ENCODE measurements around the gene TMEM222.
"Not testable (repeated sequence)": the region's sequence is repeated elsewhere in the genome, so short reads cannot be mapped to it uniquely, and the experiment has no call there.

TMEM222 gene, protein sequence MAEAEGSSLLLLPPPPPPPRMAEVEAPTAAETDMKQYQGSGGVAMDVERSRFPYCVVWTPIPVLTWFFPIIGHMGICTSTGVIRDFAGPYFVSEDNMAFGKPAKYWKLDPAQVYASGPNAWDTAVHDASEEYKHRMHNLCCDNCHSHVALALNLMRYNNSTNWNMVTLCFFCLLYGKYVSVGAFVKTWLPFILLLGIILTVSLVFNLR

DNA sequence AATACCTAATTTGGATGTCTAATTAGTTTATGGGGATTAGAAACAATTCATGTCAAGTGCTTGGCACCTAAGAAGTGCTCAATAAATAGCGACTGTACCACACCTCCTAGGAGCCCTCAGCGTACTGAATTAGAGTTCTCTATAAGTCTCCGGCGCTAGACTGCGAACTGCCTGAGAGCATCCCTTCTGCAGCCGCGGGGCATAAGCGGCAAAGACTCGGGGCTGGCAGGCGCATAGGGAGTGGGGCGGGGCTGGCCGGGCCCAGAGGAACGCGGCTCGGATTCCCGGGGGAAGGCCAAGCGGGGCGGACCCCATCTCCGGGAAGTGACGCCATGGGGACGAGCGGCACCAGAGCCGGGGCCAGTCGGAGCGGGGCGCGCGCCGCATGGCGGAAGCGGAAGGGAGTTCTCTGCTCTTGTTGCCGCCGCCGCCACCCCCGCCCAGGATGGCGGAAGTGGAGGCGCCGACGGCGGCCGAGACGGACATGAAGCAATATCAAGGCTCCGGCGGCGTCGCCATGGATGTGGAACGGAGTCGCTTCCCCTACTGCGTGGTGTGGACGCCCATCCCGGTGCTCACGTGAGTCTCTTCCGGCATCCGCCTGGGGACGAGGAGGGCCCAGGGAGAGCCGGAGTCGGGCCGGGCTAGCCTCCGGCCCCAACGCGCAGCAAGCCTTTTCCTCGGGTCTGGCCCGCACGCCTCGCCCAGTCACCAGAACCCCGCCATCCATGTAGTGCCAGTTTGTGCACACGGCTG lies at the start of gene TMEM222:
TSS of gene TMEM222 (plus strand) at position 351 of the 756 bp plus-strand sequence. CDS start at position 386, 35 bp downstream.
- DNase-seq (ENCODE audit: low read depth in 2 of 3, low spot score in 1 of 3): peak; percentile 92 to 97 (median 96)

DNA sequence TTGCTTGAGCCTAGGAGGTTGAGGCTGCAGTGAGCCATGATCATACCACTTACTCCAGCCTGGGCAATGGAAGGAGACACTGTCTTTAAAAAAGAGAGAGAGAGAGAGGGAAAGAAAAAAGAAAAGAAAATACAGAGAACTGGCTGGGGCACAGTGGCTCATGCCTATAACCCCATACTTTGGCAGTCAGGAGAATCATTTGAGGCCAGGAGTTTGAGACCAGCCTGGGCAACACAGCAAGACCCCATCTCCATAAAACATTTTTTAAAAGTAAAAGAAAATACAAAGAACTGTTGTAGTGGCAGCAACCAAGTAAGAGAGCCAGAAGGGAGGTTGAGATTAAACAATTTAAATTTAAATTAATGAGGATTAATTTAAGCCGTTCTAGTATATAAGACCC lies 47.8 kb upstream of the TMEM222 start:
- DNase-seq (ENCODE audit: low read depth in 2 of 3, low spot score in 1 of 3): no peak

DNA sequence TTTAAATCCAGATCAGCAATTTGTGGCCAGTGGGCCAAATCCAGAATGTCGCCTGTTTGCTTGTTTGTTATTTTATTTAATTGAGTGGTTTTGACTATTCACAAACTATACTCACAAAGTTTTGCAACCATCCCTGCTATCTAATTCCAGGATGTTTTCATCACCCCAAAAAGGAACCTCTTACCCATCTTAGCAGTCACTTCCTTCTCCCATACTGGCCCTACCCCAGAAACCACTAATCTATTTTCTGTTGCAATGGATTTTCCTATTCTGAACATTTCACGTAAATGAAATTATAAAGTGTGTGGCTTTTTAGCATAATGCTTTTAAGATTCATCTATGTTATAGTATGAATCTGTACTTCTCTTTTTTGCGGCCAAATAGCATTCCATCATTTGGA lies 46.3 kb upstream of the TMEM222 start:
- DNase-seq (ENCODE audit: low read depth in 2 of 3, low spot score in 1 of 3): no peak

DNA sequence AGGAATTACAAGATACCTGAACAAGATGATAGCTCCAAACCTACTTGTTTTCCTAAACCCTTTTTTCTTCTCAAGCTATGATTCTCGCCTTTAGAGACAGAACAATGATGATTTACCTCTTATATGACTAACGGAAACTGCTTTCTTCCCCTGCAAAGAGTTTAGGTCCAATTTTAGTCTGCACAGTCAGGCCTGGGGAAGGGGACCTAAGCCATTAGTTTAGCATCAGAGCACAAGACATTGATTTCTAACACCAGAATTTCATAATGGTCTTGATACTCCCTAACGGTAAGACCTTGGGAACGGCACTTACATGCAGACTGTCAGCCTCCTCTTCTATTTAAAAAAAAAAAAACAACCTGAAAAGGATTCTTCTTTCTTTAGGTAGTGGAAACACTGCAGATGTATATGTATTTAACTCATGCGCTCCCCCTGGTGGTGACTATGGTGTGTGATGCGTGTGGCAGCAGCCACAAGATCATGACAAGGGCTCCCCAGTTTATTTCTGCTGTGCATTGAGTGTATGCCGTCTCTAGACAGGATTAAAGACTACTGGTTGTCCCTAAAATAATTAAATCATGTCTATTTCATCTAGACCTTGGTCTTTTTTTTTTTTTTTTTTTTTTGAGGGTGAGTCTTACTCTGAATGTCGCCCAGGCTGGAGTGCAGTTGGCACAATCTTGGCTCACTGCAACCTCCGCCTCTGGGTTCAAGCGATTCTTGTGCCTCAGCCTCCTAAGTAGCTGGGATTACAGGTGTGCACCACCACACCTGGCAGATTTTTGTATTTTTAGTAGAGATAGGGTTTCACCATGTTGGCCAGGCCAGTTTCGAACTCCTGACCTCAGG lies 37.3 kb upstream of the TMEM222 start:
- DNase-seq (ENCODE audit: low read depth in 2 of 3, low spot score in 1 of 3): peak; percentile 73 to 93 (median 79)

DNA sequence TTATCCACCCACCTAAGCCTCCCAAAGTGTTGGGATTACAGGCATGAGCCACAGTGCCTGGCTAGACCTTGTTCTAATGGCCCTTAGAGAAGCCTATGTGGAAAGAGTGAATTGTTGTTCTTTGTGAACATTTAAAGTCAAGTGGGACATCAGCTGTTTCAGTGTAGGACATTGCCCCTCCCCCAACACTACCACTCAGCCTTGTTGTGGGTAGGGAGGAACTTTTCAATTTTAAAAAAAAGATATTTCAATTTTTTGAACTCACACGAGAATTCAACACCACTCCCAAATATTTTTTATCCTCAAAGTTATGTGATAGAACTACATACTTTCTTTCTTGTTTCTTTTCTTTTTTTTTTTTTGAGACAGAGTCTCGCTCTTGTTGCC lies 36.7 kb upstream of the TMEM222 start:
- no peak for DNase-seq (ENCODE audit: low read depth in 2 of 3, low spot score in 1 of 3)

DNA sequence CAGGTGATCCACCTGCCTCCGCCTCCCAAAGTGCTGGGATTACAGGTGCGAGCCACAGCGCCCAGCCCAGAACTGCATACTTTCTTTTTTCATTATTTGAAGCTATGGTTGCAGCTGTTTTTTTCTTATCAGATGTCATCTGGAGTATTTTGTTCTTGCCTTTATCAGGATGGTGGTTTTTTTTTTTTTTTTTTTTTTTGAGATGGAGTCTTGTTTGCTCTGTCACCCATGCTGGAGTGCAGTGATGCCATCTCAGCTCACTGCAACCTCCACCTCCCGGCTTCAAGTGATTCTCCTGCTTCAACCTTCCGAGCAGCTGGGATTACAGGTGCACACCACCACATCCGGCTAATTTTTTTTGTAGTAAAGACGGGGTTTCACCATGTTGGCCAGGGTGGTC lies 36.1 kb upstream of the TMEM222 start:
- DNase-seq (ENCODE audit: low read depth in 2 of 3, low spot score in 1 of 3): not testable (repeated sequence)

DNA sequence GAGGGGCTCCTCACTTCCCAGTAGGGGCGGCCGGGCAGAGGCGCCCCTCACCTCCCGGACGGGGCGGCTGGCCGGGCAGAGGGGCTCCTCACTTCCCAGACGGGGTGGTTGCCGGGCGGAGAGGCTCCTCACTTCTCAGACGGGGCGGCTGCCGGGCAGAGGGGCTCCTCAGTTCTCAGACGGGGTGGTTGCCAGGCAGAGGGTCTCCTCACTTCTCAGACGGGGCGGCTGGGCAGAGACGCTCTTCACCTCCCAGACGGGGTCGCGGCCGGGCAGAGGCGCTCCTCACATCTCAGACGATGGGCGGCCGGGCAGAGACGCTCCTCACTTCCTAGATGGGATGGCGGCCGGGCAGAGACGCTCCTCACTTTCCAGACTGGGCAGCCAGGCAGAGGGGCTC lies 32.8 kb upstream of the TMEM222 start:
- not testable (repeated sequence) for DNase-seq (ENCODE audit: low read depth in 2 of 3, low spot score in 1 of 3)

DNA sequence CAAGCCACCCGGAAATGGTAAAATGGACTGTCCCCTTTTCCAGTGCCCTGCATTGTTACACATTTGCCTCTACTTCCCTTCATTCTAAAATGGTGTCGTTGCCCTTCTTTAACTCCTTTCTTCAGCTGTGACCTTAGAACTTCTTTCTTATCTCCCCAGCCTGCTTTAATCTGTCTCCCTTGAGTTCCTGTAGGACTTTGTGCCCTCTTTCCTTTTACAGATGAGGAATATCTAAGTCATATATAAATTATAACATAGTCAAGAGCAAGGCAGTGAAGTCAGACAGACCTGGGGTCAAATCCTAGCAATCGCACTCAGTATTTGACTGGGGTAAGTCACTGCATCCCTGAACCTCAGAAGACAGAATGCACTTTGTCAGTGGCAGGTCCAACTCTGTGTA lies 31.4 kb upstream of the TMEM222 start:
- no peak for DNase-seq (ENCODE audit: low read depth in 2 of 3, low spot score in 1 of 3)

DNA sequence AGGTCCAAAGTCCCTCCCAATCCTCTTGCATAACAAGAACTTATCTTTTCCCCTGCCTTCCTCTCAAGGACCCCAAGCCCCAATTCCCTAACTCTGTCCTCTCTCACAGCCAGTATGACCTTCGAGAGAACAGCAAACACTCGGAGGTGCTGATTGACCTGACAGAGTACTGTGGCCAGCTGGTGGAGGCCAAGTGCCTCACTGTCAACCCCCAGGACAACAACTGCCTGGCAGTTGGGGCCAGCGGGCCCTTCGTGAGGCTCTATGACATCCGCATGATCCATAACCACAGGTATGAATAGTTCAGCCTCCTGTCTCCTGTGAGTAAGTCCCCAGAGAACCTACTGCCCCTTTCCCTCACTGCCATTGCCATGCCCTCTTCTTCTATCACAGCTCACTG lies 29.9 kb upstream of the TMEM222 start:
- no peak for DNase-seq (ENCODE audit: low read depth in 2 of 3, low spot score in 1 of 3)

DNA sequence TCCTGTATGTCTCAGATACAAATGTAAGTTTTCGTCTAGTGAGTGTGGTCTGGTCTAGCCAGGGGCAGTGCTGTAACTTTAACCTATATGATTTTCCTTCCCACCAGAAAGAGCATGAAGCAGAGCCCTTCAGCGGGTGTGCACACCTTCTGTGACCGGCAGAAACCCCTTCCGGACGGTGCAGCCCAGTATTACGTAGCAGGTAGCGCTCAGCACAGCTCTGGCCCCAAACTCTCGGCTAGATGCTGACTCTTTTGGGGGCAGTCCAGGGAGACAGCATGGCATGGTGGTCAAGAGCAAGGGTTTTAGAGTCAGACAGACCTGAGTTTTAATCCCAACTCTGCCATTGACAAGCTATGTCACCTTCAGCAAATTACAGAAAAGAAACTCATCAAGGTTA lies 28.0 kb upstream of the TMEM222 start:
- no peak for DNase-seq (ENCODE audit: low read depth in 2 of 3, low spot score in 1 of 3)

DNA sequence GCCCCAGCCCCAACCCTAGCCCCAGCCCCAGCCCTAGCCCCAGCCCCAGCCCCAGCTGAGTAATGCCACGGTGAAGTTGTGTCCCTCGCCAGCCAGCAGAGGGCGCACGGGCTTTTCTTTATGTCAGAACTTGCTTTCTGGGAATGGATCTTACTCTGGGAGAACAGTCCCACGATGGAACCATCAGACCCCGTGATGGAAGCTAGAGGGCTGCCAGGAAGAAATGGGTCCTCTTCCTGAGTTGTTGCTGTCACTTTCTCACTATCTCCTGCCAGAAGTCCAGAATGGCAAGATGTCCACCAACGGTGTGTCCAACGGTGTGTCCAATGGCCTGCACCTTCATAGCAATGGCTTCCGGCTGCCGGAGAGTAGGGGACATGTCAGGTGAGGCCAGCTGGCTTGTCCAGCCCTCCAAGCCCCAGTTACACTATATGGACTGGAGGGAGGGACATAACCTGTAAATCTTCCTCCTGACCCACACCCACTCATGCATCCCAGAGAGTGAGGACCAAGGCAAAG lies 25.1 kb upstream of the TMEM222 start:
- DNase-seq (ENCODE audit: low read depth in 2 of 3, low spot score in 1 of 3): peak; percentile 52 to 60 (median 56)

DNA sequence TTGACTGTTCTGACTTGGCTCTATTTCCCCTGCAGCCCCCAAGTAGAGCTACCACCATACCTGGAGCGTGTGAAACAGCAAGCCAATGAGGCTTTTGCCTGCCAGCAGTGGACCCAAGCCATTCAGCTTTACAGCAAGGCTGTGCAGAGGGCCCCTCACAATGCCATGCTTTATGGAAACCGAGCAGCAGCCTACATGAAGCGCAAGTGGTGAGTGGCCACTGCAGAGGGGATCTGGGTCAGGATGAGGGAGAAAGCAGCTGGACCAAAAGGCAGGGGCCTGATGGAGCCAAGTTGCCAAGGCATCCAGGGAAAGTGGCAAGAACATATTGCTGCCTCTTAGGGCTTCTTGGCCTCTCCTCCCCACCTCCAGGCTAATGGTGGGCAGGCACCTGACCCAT lies 24.1 kb upstream of the TMEM222 start:
- DNase-seq (ENCODE audit: low read depth in 2 of 3, low spot score in 1 of 3): no peak

DNA sequence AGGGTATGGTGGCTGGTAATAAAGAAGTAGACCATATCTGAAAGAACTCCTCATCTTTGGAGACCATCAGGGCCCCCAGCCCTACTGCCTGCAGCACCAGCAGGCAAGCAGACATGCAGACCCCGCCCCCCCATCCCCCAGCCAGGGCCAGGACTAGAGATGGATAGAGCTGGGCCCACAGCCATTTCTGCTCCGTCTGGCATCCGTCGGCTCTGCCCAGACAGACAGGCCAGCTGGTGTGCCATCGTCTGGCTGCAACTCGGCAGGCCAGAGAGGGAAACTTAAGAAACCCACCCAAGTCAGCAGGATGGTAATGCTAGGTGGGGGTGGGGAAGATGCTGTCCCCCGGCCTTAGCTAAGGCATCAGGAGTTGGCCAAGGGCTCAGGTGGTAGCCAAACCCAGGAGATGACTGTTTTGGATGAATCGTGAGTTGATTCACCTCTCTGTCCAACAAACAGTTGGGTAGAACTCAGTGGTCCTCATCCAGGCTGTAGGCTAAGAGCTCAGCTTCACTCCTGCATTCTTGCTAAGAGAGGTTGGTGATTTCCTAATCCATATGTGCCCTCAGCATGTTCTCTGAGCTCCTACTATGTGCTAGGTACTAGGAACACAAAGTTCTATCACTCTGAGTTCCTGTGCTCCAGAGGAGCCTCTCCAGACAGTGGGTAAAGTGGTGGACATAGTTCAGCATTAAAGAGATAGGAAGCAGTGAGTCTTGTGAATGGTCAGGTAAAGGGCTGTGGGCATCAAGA lies 23.2 kb upstream of the TMEM222 start:
- DNase-seq (ENCODE audit: low read depth in 2 of 3, low spot score in 1 of 3): no peak

DNA sequence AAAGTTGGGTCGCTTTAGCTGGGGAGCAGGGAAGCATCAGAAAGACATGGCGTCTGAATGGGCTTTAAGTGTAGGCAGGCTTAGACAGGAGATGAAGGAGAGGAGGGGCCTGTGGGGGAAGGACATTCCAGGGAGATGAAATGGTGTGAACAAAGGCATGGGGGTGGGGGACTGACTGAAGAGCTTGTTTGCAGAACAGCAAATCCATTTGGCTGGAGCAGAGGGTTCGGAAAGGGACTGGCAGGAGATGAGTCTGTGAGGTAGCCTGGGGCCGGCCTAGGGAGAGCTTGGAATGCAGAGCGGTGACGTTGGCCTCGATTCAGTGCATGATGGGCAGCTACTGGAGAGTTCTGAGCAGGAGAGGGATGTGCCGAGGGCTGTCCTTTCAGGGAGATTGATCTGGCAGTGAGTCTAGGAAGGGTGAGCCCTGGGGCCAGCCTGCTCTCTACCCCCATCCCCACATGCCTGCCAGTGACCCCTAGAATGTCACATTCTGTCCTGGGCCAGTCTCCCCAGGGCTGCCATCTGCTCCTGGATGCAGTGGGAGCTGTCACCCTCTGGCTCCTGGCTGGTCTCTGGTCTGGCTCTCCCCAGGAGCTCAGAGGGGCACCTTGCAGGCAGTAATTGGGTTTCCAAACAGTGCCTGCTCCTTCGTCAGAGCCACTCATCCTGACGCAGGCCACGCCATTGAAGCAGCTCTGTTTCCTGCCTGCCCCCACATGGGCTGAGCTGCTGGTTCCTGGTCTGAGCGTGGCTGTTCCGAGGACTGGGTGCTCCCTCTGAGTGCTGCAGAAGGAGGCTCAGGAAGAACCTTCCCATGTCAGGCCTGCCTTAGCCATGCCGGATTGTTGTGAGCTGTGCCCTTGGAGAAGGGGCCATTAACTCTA lies 22.3 kb upstream of the TMEM222 start:
- DNase-seq (ENCODE audit: low read depth in 2 of 3, low spot score in 1 of 3): no peak

DNA sequence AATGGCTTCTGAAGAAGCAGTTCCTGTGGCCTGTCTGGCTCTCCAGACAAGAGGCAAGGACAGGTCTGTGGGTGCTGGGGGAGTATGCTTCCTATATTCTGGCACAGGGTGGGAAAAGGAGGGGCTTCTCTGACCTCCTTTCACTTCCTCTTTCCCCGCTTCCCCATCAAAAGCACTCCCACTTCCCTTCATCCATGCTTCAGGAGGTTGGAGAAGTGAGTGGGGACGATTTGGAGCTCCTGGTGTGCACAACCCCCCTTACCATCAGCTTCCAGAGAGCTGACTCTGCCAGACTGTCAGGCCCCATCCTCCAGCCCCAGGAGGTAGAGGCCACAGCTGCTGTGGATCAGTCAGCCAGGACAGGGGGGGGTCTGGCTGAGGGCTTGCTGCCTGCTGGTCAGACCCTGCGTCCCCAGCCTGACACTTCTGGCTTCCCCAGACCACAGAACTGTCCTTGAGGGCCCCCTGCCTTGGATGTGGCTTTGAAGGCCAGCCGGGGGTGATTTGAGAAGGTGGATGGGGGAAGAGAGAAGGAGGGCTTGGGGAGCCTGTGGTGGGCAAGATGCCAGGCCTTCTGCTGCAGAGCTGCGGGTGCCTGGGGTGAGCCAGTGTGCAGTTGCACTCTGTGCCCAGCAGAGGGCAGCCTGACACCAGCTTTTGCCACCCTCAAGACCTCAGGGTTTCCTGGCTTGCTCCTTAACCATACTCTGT lies 21.5 kb upstream of the TMEM222 start:
- DNase-seq (ENCODE audit: low read depth in 2 of 3, low spot score in 1 of 3): peak; percentile 54 to 70 (median 60)

DNA sequence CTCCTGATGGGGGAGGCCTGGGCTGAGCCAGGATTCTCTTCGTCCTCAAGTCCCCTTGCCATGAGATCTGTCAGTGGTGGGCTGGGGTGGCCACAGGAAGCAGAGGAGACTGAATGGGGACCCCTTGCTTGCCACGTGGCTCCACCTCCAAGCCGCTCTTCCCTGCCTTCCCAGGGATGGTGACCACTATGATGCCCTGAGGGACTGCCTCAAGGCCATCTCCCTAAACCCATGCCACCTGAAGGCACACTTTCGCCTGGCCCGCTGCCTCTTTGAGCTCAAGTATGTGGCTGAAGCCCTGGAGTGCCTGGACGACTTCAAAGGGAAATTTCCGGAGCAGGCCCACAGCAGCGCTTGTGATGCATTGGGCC lies 20.9 kb upstream of the TMEM222 start:
- no peak for DNase-seq (ENCODE audit: low read depth in 2 of 3, low spot score in 1 of 3)

DNA sequence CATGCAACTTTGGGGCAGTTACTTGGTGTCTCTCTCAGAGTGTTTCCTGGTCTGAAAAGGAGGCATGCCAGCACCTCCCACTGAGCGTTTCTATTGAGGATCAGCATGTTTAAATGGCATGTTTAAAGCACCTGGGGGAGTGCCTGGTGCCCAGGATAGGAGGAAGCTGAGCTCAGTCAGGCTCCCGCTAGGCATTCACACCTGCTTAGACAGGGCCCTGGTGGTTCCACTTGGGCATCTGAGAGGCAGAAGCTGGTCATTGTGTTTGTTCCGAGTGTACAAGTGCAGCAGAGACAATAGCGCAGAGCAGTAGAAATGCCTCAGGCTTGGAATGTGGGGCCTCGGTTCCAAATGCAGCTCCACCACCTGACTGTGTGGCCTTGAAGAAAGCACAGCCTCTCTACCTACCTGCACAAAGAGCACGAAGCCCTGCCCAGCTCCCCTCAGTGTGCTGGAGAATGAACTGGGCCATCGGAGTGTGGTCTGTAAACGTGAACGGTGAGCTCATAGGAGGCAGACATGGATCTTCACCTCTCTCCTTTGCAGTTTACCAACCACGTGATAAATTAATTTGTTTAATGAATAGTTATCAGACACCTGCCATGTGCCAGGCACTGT lies 20.3 kb upstream of the TMEM222 start:
- DNase-seq (ENCODE audit: low read depth in 2 of 3, low spot score in 1 of 3): no peak

DNA sequence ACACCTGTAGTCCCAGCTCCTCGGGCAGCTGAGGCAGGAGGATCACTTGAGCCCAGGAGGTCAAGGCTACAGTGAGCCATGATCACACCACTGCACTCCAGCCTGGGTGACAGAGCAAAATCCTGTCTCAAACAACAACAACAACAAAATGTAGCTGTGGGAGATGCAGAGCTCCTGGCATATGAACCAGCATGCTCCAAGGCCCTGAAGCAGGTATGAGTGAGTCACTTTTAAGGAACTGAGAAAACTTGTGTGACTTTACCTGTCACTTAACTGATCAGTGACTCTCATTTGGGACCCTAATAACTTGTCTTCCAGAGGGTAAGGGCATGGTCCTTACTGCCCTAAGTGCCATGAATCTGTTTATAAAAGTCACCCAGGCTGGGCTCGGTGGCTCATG lies 19.4 kb upstream of the TMEM222 start:
- no peak for DNase-seq (ENCODE audit: low read depth in 2 of 3, low spot score in 1 of 3)

DNA sequence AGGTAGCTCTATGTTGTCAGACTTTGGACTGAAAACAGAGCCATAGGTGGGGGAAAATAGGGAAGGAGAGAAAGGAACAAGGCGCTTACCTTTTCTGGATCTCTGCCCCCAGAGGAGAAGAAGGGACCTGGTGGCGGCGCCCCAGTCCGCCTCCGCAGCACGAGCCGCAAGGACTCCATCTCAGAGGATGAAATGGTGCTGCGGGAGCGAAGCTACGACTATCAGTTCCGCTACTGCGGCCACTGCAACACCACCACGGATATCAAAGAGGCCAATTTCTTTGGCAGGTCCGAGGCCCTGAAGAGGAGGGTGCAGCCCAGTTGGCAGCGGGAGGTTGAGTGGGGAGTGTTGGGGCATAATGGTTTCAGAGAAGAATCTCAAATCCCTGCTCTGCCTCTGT lies 18.5 kb upstream of the TMEM222 start:
- DNase-seq (ENCODE audit: low read depth in 2 of 3, low spot score in 1 of 3): no peak

Measured in stimulated activated CD4-positive, alpha-beta T cell treated with anti-CD3 and anti-CD28 coated beads, Interleukin-12 subunit alpha, Interleukin-12 subunit beta, amount 100 ng/mL, for 48 hours (primary cell).